Uterus (tissue), 2 donors: ENCODE data around the gene HLCS.

Experiments
- POLR2A ChIP-seq, 2 donors: fragments of 450-650 bp; IDR thresholded peaks; one replicate each; pipeline ENCODE4 v1.6.1; 2016; ENCODE audit warnings: antibody characterized with exemption in 2 of 2, mild to moderate bottlenecking in 1 of 2, moderate library complexity in 1 of 2
- TF ChIP-seq, protein P1 (sequence below), 4 experiments: fragments of 200-600 bp in 2 of 4; fragments of 450-650 bp in 2 of 4; sonication (generic) in 2 of 4; IDR thresholded peaks; one replicate each; pipeline ENCODE4 v1.5.1; 2016 to 2019; ENCODE audit warnings: antibody characterized with exemption in 4 of 4, mild to moderate bottlenecking in 2 of 4, moderate library complexity in 1 of 4

DNA sequence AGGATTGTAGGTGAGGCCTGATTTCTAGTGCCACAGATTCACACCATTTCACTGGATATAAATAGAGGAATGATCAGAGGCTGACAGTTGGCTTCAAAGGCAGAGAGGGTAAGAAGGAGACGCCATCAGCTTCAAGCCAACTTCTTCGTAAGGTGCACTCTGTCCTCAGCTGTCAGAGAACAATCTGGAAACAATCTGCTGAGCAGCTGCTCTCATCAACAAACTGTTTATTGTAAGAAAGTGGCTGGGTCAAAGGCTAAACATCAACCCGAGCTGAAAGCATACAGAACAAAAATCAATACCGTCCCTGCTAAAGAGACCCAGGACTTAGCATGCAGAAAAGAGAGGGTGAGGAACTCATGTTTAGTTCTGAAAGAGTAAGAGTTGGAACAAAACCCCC is 48.2 kb downstream of the HLCS start:
- TF ChIP-seq, protein P1, sequence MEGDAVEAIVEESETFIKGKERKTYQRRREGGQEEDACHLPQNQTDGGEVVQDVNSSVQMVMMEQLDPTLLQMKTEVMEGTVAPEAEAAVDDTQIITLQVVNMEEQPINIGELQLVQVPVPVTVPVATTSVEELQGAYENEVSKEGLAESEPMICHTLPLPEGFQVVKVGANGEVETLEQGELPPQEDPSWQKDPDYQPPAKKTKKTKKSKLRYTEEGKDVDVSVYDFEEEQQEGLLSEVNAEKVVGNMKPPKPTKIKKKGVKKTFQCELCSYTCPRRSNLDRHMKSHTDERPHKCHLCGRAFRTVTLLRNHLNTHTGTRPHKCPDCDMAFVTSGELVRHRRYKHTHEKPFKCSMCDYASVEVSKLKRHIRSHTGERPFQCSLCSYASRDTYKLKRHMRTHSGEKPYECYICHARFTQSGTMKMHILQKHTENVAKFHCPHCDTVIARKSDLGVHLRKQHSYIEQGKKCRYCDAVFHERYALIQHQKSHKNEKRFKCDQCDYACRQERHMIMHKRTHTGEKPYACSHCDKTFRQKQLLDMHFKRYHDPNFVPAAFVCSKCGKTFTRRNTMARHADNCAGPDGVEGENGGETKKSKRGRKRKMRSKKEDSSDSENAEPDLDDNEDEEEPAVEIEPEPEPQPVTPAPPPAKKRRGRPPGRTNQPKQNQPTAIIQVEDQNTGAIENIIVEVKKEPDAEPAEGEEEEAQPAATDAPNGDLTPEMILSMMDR (IDR thresholded peaks at IDR 0.05): no peak
- TF ChIP-seq POLR2A (IDR thresholded peaks at IDR 0.05): no peak
